T-helper 17 cell (primary cell): ENCODE results near the gene ARHGAP22. TPM values are rescaled to one million over a fixed set of nuclear protein-coding genes. Genes with fewer than 3 reads are reported as not detected.

Source experiments
- ATAC-seq: fragments of 150-1000 bp; cut with Tn5 transposase; 2 replicates; pipeline ENCODE4 v1.10.0; 2021; ENCODE audit warnings: mild to moderate bottlenecking, moderate library complexity
- DNase-seq, 3 donors: peaks; one replicate each; pipeline versions ENCODE4 v3.0.0 to v3.0.0-alpha.2; 2020 to 2021
- H3K9me3 ChIP-seq: one replicate; pipeline ENCODE4 v1.7.0; 2013; ENCODE audit warnings: low read length, mild to moderate bottlenecking; ENCODE audit not compliant: control insufficient read depth, poor library complexity, severe bottlenecking
- H3K27ac Mint-ChIP-seq: one replicate; pipeline ENCODE4 v1.8.0; 2022; ENCODE audit warnings: mild to moderate bottlenecking, moderate library complexity, mixed read lengths
- H3K27me3 Mint-ChIP-seq: one replicate; pipeline ENCODE4 v1.8.0; 2022; ENCODE audit warnings: mixed read lengths
- H3K36me3 Mint-ChIP-seq: one replicate; pipeline ENCODE4 v1.8.0; 2022; ENCODE audit warnings: low read depth, mixed read lengths
- H3K4me1 Mint-ChIP-seq: one replicate; pipeline ENCODE4 v1.8.0; 2022; ENCODE audit warnings: mild to moderate bottlenecking, mixed read lengths
- H3K4me3 Mint-ChIP-seq: one replicate; pipeline ENCODE4 v1.8.0; 2022; ENCODE audit warnings: mild to moderate bottlenecking, moderate library complexity, mixed read lengths
- total RNA-seq, 4 donors: library from RNA in 2 of 4; stranded (reverse) in 2 of 4; gene quantifications; one replicate each; pipeline ENCODE4 v1.2.3 and lab custom pipeline; 2022 to 2026

Gene ARHGAP22
- total RNA-seq, 2 donors from 2014 or later: 0.39 to 1.4 TPM

- DNase-seq (no peak), ATAC-seq (no peak)
- H3K27ac Mint-ChIP-seq: no peak overlapping the region
- no peaks in the 10 kb centered on the region for H3K4me1 Mint-ChIP-seq
- no peak overlapping the region for H3K4me3 Mint-ChIP-seq
- H3K9me3 ChIP-seq: no peaks in the 10 kb centered on the region
- no peaks in the 10 kb centered on the region for H3K36me3 Mint-ChIP-seq
- H3K27me3 Mint-ChIP-seq: peaks cover 20% of the 10 kb centered on the region
These were observed 75.5 kb downstream of the ARHGAP22 start for GRCh38 chr10:48529331-48529730.

- Mint-ChIP-seq H3K27me3 (peaks cover 24% of the 10 kb centered on the region), H3K36me3 (no peaks in the 10 kb centered on the region), H3K4me3 (no peak overlapping the region), H3K4me1 (no peaks in the 10 kb centered on the region), H3K27ac (no peak overlapping the region)
- no peak for DNase-seq
- no peaks in the 10 kb centered on the region for H3K9me3 ChIP-seq
- no peak for ATAC-seq
These were observed 77.1 kb downstream of the ARHGAP22 start for GRCh38 chr10:48527756-48528155.

- DNase-seq (no peak), ATAC-seq (no peak)
- H3K4me3 Mint-ChIP-seq: no peak overlapping the region
- no peak overlapping the region for H3K27ac Mint-ChIP-seq
- no peaks in the 10 kb centered on the region for H3K4me1 Mint-ChIP-seq
- no peaks in the 10 kb centered on the region for H3K36me3 Mint-ChIP-seq
- no peaks in the 10 kb centered on the region for H3K9me3 ChIP-seq
- peaks cover 32% of the 10 kb centered on the region for H3K27me3 Mint-ChIP-seq
These were observed 77.9 kb downstream of the ARHGAP22 start for GRCh38 chr10:48526846-48527505.

DNA sequence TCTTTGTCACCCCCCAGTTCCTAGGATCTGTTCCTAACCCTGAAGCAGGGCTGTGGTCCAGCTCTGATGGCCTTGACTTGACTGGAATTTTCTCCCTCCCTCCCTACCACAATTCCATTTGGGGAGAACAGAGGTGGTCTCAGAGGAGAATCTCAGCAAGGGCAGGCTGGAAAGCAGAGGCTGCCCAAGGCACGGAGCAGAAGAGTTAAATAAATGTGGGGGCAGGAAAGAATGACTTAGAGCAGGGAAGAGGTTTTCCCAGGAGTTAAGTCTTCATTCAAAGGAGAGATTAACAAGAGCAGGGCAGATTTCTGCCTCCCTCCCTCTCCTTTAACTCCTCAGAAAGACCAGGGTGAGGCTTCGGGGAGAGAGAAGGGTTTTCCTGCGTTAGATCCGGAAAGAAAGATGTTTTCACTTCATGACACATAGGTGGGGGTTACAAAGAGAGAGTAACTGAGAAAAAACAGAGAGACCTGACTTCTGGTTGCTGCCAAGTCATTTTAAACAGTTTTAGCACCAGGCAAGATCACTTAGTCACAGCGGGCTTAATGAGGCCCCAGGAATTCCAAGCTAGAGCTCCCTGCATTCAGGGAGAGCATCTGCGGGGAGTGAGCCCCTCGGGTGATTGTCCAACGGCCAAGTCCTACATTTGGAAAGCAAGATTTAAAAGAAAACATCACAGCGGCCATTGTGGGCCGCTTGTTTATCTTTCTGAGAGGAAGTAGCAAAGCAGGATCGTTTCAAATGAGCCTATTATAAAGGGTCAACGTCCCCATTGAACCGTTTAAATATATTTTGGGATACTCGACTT is 78.7 kb downstream of the ARHGAP22 start:
- Mint-ChIP-seq H3K36me3 (no peaks in the 10 kb centered on the region), H3K27me3 (peaks cover 40% of the 10 kb centered on the region), H3K4me3 (no peak overlapping the region), H3K4me1 (no peaks in the 10 kb centered on the region), H3K27ac (no peak overlapping the region)
- DNase-seq: no peak
- H3K9me3 ChIP-seq: no peaks in the 10 kb centered on the region
- no peak for ATAC-seq

DNA sequence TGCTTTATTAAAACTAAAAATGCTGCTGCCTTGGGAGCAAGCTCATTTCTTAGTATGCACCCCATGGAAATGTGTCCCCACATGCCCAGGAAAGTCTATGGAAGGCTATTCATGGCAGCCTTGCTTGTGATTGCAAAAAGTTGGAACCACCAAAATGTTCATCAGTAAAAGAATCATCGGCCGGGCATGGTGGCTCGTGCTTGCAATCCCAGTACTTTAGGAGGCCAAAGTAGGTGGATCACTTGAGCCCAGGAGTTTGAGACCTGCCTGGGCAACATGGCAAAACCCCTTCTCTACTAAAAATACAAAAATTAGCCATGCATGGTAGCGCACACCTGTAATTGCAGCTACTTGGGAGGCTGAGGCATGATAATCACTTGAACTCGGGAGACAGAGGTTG is 79.8 kb downstream of the ARHGAP22 start:
- ATAC-seq: no peak
- no peak overlapping the region for H3K4me3 Mint-ChIP-seq
- H3K27me3 Mint-ChIP-seq: peaks cover 51% of the 10 kb centered on the region
- H3K36me3 Mint-ChIP-seq: no peaks in the 10 kb centered on the region
- H3K4me1 Mint-ChIP-seq: no peaks in the 10 kb centered on the region
- no peaks in the 10 kb centered on the region for H3K9me3 ChIP-seq
- DNase-seq: no peak
- no peak overlapping the region for H3K27ac Mint-ChIP-seq

- Mint-ChIP-seq H3K4me3 (no peak overlapping the region), H3K4me1 (no peaks in the 10 kb centered on the region), H3K27me3 (peaks cover 61% of the 10 kb centered on the region), H3K27ac (no peak overlapping the region), H3K36me3 (no peaks in the 10 kb centered on the region)
- no peak for DNase-seq
- ATAC-seq: no peak
- H3K9me3 ChIP-seq: no peaks in the 10 kb centered on the region
These were observed 80.8 kb downstream of the ARHGAP22 start for GRCh38 chr10:48523820-48524758.

DNA sequence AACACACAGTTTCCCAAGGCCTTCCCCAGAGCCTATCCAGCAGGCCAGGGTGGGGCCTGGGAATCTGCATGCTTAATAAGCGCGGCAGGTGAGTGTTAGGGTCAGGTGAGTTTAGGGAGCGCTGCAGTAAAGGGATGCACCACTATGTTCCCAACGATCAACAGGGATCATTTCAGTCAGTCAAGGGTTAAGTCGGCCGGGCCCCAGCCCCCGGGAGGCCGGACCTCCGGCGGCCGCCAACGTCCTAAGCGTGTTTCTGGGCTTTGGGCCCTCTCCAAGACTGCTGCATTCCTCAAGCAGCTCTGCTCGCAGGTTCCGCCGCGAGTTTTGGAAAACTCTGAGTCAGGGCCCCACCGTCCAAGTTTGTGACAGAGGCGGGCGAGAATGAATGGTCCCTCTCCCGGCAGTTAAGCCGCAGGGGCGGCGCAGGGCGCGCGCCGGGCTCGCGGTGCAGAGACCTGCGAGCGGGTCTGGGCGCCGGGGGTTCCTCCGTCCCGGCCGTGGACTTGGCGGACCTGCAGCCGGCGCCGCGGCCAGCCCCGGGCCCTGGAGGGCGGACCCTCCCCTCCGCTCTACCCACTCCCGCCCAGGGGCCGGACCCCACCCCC is 81.6 kb downstream of the ARHGAP22 start:
- H3K27me3 Mint-ChIP-seq: peaks cover 69% of the 10 kb centered on the region
- ATAC-seq (no peak), DNase-seq (no peak)
- no peak overlapping the region for H3K4me3 Mint-ChIP-seq
- H3K9me3 ChIP-seq: no peaks in the 10 kb centered on the region
- peaks cover 3% of the 10 kb centered on the region for H3K36me3 Mint-ChIP-seq
- no peaks in the 10 kb centered on the region for H3K4me1 Mint-ChIP-seq
- no peak overlapping the region for H3K27ac Mint-ChIP-seq

DNA sequence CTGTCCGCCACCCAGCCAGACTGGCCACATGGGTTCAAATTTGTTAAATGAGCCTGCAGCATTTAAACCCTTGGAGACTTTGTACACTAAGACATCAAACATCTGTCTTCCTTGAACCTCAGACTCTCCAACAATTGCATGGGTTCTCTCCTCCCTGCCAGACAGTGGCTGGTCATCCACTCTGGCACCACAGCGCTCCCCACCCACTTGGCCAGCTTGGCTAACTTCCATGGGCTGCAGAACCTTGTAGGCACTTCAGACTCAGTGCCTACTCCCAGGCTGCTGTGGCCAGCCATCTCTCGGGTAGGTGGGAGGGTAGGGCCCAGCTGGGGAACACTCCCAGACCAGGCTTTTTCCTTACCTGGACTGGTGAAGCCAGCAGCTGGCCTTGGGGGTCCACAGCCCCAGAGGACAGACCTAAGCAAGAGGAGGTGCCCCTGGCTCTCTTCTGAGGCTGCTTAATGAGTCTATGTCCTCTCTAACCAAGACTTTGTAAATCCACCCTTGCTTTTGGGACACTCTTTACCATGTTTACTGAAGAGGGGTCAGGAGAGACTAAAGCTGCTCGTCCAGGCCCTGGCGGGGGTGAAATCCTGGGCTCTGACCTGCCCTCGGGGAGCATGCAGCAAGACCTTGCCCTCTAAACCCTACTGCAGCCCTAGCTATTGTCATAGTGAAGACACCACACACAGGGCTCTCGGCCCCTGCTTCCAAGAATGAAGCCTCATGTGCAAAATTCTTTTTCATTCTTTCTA is 82.7 kb downstream of the ARHGAP22 start:
- ATAC-seq: no peak
- H3K9me3 ChIP-seq: no peaks in the 10 kb centered on the region
- DNase-seq: no peak
- Mint-ChIP-seq H3K36me3 (peaks cover 4% of the 10 kb centered on the region), H3K4me3 (no peak overlapping the region), H3K27me3 (peaks cover 80% of the 10 kb centered on the region), H3K4me1 (no peaks in the 10 kb centered on the region), H3K27ac (no peak overlapping the region)

- Mint-ChIP-seq H3K4me1 (no peaks in the 10 kb centered on the region), H3K36me3 (peaks cover 4% of the 10 kb centered on the region), H3K4me3 (no peak overlapping the region), H3K27ac (no peak overlapping the region), H3K27me3 (peaks cover 72% of the 10 kb centered on the region)
- no peaks in the 10 kb centered on the region for H3K9me3 ChIP-seq
- ATAC-seq (no peak), DNase-seq (no peak)
These were observed 84.3 kb downstream of the ARHGAP22 start for GRCh38 chr10:48520594-48520993.

DNA sequence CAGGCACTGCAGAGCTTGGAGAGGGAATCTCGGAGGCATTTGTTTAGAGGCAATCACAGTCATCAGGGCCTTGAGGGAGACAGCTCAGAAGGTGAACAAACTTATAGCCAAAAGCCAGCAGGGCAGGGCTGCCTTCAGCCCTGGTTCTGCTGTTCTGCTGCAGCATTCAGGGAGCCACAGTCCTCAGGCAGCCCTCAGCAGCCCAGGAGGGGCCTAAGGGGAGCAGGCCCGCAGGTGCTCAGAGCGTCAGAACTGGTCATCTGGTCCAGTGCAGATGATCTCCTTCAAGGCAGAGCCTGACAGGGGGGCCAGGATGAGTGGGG is 84.7 kb downstream of the ARHGAP22 start:
- Mint-ChIP-seq H3K4me1 (no peaks in the 10 kb centered on the region), H3K27me3 (peaks cover 68% of the 10 kb centered on the region), H3K4me3 (no peak overlapping the region), H3K27ac (no peak overlapping the region), H3K36me3 (peaks cover 4% of the 10 kb centered on the region)
- H3K9me3 ChIP-seq: no peaks in the 10 kb centered on the region
- ATAC-seq: no peak
- no peak for DNase-seq

GRCh38 chr10:48519481-48520183 is 85.2 kb downstream of the ARHGAP22 start:
- H3K36me3 Mint-ChIP-seq: peaks cover 4% of the 10 kb centered on the region
- no peak for DNase-seq
- H3K4me1 Mint-ChIP-seq: no peaks in the 10 kb centered on the region
- H3K27me3 Mint-ChIP-seq: peaks cover 63% of the 10 kb centered on the region
- no peak overlapping the region for H3K4me3 Mint-ChIP-seq
- no peaks in the 10 kb centered on the region for H3K9me3 ChIP-seq
- no peak for ATAC-seq
- H3K27ac Mint-ChIP-seq: no peak overlapping the region

- H3K27ac Mint-ChIP-seq: no peak overlapping the region
- no peak for ATAC-seq
- H3K9me3 ChIP-seq: no peaks in the 10 kb centered on the region
- no peak overlapping the region for H3K4me3 Mint-ChIP-seq
- H3K4me1 Mint-ChIP-seq: no peaks in the 10 kb centered on the region
- H3K27me3 Mint-ChIP-seq: peaks cover 62% of the 10 kb centered on the region
- no peak for DNase-seq
- peaks cover 4% of the 10 kb centered on the region for H3K36me3 Mint-ChIP-seq
These were observed 85.9 kb downstream of the ARHGAP22 start for GRCh38 chr10:48518986-48519385.
